ENCODE data around the gene DNER. TPM values are rescaled to one million over a fixed set of nuclear protein-coding genes. Genes with fewer than 3 reads are reported as not detected.
"Not testable (repeated sequence)": the region's sequence is repeated elsewhere in the genome, so short reads cannot be mapped to it uniquely, and the experiment has no call there.

DNER gene
- total and polyA plus RNA-seq, 2 donors (not counting 1 experiment from before 2014, with no cell fraction given) = not detected

DNA sequence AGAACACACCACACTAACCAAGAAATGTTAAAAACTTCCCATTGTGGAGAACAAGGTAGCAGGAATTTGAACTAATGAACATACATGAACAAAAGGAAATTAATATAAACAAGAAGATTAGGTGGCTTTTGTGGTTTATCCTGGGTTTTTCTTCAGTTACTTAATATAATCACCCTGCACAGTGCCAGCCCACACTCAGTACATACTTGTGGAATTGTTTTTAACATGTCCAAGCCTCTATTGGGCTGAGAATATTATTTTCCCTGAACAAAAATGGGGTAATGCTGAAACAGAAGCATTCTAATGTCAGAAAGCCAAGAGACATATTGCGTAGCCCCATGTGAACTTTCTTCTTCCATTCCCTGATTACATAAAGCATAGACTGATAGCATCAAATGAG, 202.8 kb downstream of the DNER start:
- Mint-ChIP-seq H3K9me3 (ENCODE audit: insufficient read depth) (no peaks in the 10 kb centered on the region), H3K4me3 (no peak overlapping the region), H3K27ac (no peak overlapping the region), H3K27me3 (no peaks in the 10 kb centered on the region), H3K4me1 (no peaks in the 10 kb centered on the region)
- no peak overlapping the region for H2AFZ ChIP-seq (ENCODE audit: insufficient read depth, low read depth, low read length, poor library complexity, severe bottlenecking)
- ChIA-PET POLR2A (no interaction called here), CTCF (no interaction called here)
- H3K9me3 ChIP-seq (ENCODE audit: control extremely low read depth in 1 of 3, control insufficient read depth in 2 of 3, insufficient read depth in 1 of 3, low read length in 2 of 3) = no peaks in the 10 kb centered on the region
- intact Hi-C loops (cut with micrococcal nuclease) = no loop called here
- H4K20me1 ChIP-seq (ENCODE audit: control insufficient read depth, insufficient read depth, low read length, poor library complexity, severe bottlenecking) = no peaks in the 10 kb centered on the region
- H3K27ac ChIP-seq (ENCODE audit: low read length in 2 of 2) = no peak overlapping the region
- no peak overlapping the region for H3K4me3 ChIP-seq (ENCODE audit: control extremely low read depth in 1 of 5, extremely low read depth in 1 of 5, insufficient read depth in 1 of 5, low read depth in 2 of 5, low read length in 4 of 5)
- ATAC-seq (ENCODE audit: low read depth) (no peak), DNase-seq (no peak)
- H3K4me2 ChIP-seq (replicated peaks; ENCODE audit: low read depth, low read length, poor library complexity, severe bottlenecking) = no peak overlapping the region
- no CpG with 5 or more reads among the region's 1 CpG for WGBS (ENCODE audit: insufficient coverage)
- TF ChIP-seq, protein P1, sequence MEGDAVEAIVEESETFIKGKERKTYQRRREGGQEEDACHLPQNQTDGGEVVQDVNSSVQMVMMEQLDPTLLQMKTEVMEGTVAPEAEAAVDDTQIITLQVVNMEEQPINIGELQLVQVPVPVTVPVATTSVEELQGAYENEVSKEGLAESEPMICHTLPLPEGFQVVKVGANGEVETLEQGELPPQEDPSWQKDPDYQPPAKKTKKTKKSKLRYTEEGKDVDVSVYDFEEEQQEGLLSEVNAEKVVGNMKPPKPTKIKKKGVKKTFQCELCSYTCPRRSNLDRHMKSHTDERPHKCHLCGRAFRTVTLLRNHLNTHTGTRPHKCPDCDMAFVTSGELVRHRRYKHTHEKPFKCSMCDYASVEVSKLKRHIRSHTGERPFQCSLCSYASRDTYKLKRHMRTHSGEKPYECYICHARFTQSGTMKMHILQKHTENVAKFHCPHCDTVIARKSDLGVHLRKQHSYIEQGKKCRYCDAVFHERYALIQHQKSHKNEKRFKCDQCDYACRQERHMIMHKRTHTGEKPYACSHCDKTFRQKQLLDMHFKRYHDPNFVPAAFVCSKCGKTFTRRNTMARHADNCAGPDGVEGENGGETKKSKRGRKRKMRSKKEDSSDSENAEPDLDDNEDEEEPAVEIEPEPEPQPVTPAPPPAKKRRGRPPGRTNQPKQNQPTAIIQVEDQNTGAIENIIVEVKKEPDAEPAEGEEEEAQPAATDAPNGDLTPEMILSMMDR (IDR thresholded peaks at IDR 0.05) = no peak
- TF ChIP-seq EZH2 (IDR thresholded peaks at IDR 0.05; ENCODE audit: borderline replicate concordance, insufficient read depth, low read depth, low read length, poor library complexity, severe bottlenecking) = no peak
- no peaks in the 10 kb centered on the region for H3K27me3 ChIP-seq (replicated peaks in 1 of 4; ENCODE audit: control extremely low read depth in 1 of 4, control insufficient read depth in 3 of 4, insufficient read depth in 4 of 4, low read length in 3 of 4)
- no peak overlapping the region for H3K9ac ChIP-seq (ENCODE audit: low read length)
- no peaks in the 10 kb centered on the region for H3K79me2 ChIP-seq (ENCODE audit: control insufficient read depth, insufficient read depth, low read length)
- no peaks in the 10 kb centered on the region for H3K36me3 ChIP-seq (replicated peaks in 1 of 2; ENCODE audit: control extremely low read depth in 1 of 2, control insufficient read depth in 1 of 2, extremely low read depth in 1 of 2, insufficient read depth in 2 of 2, low read length in 1 of 2)
- no peaks in the 10 kb centered on the region for H3K4me1 ChIP-seq (ENCODE audit: control insufficient read depth in 2 of 2, insufficient read depth in 2 of 2, low read length in 2 of 2)

DNA sequence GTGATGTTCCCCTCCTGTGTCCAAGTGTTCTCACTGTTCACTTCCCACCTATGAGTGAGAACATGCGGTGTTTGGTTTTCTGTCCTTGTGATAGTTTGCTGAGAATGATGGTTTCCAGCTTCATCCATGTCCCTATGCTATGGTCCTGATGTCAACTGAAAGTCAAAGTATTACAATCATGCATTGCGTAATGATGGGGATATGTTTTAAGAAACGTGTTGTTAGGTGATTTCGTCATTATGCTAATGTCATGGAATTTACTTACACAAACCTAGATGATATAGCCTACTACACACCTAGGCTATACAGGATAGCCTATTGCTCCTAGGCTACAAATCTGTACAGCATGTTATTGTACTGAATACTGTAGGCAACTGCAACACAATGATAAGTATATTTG, 207.7 kb downstream of the DNER start:
- H3K4me2 ChIP-seq (replicated peaks; ENCODE audit: low read depth, low read length, poor library complexity, severe bottlenecking); H3K27me3 ChIP-seq (replicated peaks in 1 of 4; ENCODE audit: control extremely low read depth in 1 of 4, control insufficient read depth in 3 of 4, insufficient read depth in 4 of 4, low read length in 3 of 4); H3K4me3 ChIP-seq (ENCODE audit: control extremely low read depth in 1 of 5, extremely low read depth in 1 of 5, insufficient read depth in 1 of 5, low read depth in 2 of 5, low read length in 4 of 5); H3K36me3 ChIP-seq (replicated peaks in 1 of 2; ENCODE audit: control extremely low read depth in 1 of 2, control insufficient read depth in 1 of 2, extremely low read depth in 1 of 2, insufficient read depth in 2 of 2, low read length in 1 of 2); H3K9me3 Mint-ChIP-seq (ENCODE audit: insufficient read depth); CTCF ChIA-PET; H3K27ac Mint-ChIP-seq; H3K4me1 Mint-ChIP-seq; ATAC-seq (ENCODE audit: low read depth); DNase-seq; H3K4me3 Mint-ChIP-seq; H3K9ac ChIP-seq (ENCODE audit: low read length); H4K20me1 ChIP-seq (ENCODE audit: control insufficient read depth, insufficient read depth, low read length, poor library complexity, severe bottlenecking); H3K27me3 Mint-ChIP-seq; H3K27ac ChIP-seq (ENCODE audit: low read length in 2 of 2); intact Hi-C loops (cut with micrococcal nuclease); H3K9me3 ChIP-seq (ENCODE audit: control extremely low read depth in 1 of 3, control insufficient read depth in 2 of 3, insufficient read depth in 1 of 3, low read length in 2 of 3); H3K4me1 ChIP-seq (ENCODE audit: control insufficient read depth in 2 of 2, insufficient read depth in 2 of 2, low read length in 2 of 2); H3K79me2 ChIP-seq (ENCODE audit: control insufficient read depth, insufficient read depth, low read length); POLR2A ChIA-PET; H2AFZ ChIP-seq (ENCODE audit: insufficient read depth, low read depth, low read length, poor library complexity, severe bottlenecking): not testable (repeated sequence)
- no CpG with 5 or more reads among the region's 4 CpGs for WGBS (ENCODE audit: insufficient coverage)
